GM18858 (cell line): ENCODE data around the gene CRACR2B.

Experiments used
- ATAC-seq: cut with Tn5 transposase; IDR thresholded peaks from one replicate; pipeline ENCODE4 v1.9.1; 2021; ENCODE audit not compliant: unreplicated experiment

The CRACR2B gene

GRCh38 chr11:837189-837989 lies 9.7 kb downstream of the CRACR2B start:
- no peak for ATAC-seq

GRCh38 chr11:837990-838307 lies 10.2 kb downstream of the CRACR2B start:
- ATAC-seq: no peak

GRCh38 chr11:838441-839279 lies 10.9 kb downstream of the CRACR2B start:
- no peak for ATAC-seq

DNA sequence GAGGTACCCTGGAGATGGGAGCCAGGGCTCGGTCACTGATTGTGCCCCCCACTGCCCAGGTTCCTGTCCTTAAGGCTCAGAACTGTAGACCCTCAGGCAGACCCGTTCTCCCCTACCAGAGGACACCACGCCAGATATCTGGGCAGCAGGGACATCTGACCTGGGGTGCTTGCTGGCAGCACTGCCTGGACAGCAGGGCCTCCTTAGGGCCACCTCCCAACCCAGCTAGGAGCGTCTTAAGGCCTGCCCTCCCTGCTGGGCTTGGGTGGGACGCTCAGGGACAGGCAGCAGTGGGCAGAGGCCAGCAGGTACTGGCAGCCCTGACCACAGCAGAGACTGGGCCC lies 11.5 kb downstream of the CRACR2B start:
- no peak for ATAC-seq

DNA sequence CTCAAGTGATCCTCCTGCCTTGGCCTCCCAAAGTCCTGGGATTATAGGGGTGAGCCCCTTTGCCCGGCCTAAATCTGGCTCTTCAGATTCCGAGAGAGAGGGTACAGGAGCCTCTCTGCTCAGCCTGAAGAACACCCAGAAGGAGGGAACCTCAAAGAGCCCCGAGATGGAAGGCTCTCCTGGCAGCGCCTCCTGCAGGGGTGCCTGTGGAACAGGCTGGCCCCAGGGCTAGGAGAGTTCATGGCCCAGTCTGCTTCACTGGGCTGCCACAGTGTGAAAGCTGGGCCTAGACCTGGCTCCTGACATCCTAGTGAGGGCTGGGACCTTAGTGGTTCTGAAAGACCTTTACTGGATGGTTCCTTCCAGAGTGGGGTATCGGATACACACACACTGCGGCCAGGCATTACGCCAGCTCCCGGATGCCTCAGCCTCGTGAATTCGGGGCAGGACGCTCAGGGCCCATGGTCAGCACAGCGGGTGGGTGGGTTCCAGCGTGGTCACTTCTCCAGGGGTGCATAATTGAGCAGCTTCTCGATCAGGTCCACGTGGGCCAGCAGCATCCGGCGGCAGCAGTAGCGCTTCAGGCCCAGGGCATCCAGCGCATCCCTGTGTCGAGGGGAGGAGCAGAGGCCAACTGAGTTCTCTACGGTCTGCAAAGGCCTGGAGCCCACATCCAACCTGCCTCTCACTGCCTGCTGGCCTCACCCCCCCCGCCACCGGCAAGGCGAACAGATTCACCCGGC lies 12.3 kb downstream of the CRACR2B start:
- ATAC-seq: no peak

DNA sequence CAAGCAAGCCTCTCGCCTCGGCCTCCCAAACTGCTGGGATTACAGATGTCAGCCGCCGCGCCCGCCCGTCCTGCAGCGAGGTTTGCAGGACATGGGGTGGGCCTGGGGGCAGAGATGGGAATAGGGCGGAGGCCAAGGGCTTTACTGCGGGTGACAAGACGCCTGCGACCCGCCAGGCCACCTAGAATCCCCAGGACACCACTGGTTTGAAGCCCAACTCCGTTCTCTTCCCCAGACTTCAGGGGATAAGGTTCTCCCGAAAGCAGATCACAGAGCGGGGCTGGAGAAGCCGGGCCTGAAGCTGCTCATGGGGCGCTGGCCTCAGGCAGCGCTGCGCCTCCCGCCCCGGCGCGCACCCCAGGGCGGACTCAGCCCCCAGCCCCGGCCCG lies 14.3 kb downstream of the CRACR2B start:
- no peak for ATAC-seq

- ATAC-seq: peak; percentile 44
Measured at GRCh38 chr11:842370-843002, 14.8 kb downstream of the CRACR2B start, which contains the start of the genes POLR2L and TSPAN4. POLR2L (minus strand) TSS chr11:842529; CDS start chr11:842508, 21 bp downstream. TSPAN4 (plus strand) TSS chr11:842852; CDS start chr11:850305, 7,453 bp downstream.

- no peak for ATAC-seq
Measured at GRCh38 chr11:843086-843734, 15.5 kb downstream of the CRACR2B start.

DNA sequence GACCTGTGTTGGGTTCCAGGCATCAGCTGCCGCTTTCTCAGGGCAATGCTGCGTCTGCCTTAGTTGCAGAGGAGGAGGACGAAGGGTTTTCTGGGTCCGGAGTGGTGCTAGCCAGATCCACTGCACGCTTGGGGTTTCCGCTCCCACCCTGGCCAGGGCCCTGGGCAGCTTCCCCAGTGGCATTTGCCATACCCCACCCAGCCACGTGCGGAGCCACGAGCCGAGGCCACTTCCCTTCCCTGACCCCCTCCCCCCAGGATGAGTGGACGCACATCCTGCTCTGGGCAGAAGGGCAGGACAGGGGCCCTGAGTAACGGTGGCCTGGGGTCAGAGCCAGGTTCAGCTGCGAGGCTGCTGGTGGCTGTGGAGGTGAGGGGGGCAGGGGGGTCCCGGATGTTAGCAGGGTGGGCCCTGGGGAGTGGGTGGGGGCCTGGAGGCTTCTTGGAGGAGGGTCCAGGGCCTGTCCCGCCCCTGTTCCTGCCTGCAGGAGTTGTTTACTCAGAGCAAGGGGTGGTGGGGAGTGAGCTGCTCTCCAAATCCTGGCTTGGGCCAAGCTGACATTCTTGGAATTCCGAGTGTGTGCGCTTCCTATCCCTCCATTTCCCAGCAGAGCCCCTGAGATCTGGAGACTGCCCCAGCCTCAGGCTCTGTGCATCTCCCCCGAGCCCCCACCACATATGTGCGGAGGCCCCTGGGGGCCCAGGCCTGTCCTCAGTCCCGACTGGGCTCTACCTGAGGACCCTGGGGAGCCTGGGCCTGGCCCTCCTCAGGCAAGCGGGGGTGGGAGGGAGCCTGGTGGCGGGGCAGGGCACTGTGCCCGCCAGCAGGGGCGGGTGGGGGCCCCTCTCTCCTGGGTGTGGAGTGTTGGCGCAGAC lies 16.3 kb downstream of the CRACR2B start:
- ATAC-seq: no peak

DNA sequence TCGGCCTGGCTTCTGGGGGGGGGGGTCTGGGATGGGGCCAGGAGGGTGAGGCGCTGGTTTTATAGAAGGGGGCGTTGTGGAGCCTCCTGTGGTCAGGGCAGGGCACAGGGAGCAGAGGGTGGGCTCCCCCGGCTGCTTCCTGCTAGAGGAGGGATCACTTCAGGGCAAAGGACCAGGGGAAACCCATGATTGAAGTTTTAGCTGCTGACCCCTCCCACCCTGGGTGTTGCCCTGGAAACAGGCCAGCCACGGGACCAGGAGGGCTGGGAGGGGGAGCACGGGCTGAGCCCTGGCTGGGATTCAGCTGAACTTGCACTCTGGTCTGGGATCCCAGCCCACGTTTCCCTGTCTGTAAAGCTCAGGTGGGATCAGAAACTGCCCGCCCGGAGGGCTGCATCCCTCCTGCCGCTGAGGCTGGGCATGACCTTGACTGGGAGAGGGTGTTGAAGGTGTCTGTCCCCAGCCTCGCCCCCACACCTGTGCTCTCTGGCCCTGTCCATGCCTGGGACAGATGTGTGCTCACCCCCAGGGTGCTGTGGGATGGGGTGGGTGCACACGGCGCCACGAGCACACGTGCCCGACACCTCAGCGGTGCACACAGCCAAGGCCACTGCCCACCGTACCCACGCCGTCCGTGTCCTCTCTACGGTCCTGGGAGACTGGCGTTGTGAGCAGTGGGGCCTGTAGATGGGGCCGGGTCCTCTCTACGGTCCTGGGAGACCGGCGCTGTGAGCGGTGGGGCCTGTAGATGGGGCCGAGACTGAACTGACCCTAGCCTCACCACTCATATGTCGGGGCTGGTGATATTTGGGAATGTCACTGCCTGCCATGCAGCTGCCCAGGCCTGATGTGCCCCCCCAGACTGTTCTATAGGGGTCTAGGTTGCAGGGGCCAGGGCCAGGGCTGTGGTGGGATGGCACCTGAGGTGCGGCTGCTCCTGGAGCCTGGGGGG lies 17.2 kb downstream of the CRACR2B start:
- no peak for ATAC-seq

GRCh38 chr11:845872-846495 lies 18.3 kb downstream of the CRACR2B start:
- no peak for ATAC-seq

GRCh38 chr11:846496-847098 lies 18.9 kb downstream of the CRACR2B start:
- ATAC-seq: no peak

GRCh38 chr11:847876-848275 lies 20.2 kb downstream of the CRACR2B start:
- ATAC-seq: no peak

DNA sequence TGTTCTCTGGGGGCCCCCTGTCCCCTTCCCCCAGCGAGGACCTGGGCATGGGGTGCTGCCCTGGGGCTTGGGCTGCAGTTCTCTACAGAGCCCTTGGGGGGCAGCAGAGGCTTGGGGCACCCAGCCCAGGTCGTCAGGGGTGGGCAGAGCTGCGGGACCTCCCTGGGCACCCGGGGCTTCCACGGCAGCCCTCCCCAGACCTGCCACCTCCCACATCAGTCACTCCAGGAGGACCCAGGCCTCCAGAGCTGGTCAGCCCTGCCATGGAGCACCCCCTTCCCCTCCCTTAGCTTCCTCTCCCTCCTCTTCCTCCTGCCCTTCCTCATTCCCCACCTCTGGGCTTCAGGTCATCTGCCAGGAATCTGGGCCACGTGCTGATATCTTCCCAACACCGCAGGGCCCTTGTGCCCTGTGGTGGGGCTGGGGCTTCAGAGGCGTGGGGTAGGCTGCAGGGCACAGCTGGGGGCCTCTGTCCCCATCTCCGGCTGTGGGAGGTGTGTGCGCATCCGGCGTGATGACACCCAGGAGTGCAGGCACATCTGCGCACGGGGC lies 20.7 kb downstream of the CRACR2B start:
- no peak for ATAC-seq

DNA sequence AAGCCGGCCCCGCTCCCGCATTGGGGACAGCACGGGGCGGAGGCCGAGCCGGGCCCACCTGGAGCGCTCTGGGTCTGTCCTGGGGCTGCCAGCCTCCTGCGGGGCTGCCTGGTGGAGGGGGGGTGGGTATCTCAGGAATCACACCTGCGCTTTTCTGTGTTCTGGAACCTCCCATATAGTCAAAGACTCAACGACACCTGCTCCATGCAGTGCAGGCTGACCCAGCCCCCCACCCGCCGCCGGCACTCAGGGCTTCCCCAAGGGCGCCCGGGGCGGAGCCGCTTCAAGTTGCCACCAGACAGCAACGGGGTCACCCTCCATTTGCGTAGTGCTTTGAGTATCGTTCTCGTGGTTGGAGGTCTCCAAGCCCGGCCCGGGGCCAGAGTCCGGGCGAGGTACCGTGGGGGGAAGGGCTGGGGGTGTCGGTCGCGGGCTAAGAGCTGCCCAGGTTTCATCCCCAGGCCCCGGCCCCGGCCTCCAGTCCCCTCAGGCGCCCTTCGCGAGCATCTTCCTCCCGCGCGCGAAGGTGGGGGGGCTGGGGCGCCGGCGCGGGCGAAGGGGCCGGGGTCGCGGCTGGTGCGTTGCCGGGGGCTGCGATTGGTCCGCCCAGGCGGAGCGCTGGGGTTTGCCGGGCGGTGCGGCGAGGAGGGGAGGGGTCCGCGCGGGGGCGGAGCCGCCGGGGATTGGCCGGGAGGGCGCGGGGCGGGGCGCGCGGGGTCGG lies 21.5 kb downstream of the CRACR2B start:
- ATAC-seq: no peak

DNA sequence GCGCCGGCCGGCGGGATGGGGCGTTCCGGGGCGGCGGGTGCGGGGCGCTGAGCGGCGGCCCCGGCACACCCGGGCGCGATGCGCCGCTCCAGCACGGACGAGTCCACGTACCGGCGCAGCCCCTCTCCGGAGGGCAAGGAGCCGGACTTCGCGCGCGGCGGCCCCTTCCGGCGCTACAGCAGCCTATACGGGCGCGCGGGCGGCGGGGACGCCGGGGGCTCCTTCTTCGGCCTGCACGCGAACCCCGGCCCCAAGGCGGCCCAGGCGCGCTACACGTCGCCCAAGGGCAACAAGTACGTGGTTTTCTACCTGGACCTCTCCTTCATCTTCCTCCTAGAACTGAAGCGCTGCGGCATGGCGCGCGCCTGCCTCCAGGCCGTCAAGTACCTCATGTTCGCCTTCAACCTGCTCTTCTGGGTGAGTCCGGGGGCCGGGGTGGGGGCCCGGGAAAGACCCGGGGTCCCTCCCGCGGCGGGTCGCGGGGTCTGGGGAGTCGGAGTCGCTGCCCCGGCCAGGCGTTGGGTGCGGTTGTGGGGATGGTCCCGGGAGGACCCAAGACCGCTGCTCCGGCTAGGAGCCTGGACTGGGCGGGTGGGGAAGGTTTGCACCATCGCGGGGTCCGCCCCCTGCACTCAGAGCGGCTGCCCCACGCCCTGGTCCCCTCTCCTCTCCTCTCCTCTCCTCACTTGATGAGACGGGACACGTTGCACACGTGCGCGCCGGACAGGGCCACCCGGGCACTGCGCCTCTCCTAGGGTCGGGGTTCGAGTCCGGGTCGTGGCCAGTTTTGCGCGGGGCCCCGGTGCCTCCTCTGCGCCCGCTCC lies 22.4 kb downstream of the CRACR2B start:
- no peak for ATAC-seq
